Osteoblast (primary cell): ENCODE results near the gene PIGM. TPM values are rescaled to one million over a fixed set of nuclear protein-coding genes. Genes with fewer than 3 reads are reported as not detected.

ENCODE experiments used
- DNase-seq: peaks from one replicate; pipeline ENCODE4 v3.0.0; 2011; ENCODE audit warnings: low spot score, mixed read lengths; ENCODE audit not compliant: insufficient read length; ENCODE audit errors: missing footprints
- H2AFZ ChIP-seq: 2 replicates; pipeline ENCODE4 v1.6.0; 2011; ENCODE audit warnings: mild to moderate bottlenecking, low read length
- H3K27ac ChIP-seq: 2 replicates; pipeline ENCODE4 v1.5.1; 2011; ENCODE audit warnings: mild to moderate bottlenecking, low read depth, low read length, moderate library complexity
- H3K27me3 ChIP-seq: 2 replicates; pipeline ENCODE4 v1.6.0; 2012; ENCODE audit warnings: mild to moderate bottlenecking, control low read depth, inconsistent platforms, low read length, moderate library complexity; ENCODE audit not compliant: insufficient read depth
- H3K36me3 ChIP-seq: 2 replicates; pipeline ENCODE4 v1.5.1; 2011; ENCODE audit warnings: mild to moderate bottlenecking, low read length, control low read depth, moderate library complexity; ENCODE audit not compliant: insufficient read depth
- H3K4me1 ChIP-seq: 2 replicates; pipeline ENCODE4 v1.5.1; 2011; ENCODE audit warnings: mild to moderate bottlenecking, low read length, control low read depth, moderate library complexity; ENCODE audit not compliant: insufficient read depth
- H3K4me2 ChIP-seq: 2 replicates; pipeline ENCODE4 v1.6.0; 2011; ENCODE audit warnings: mild to moderate bottlenecking, low read length; ENCODE audit not compliant: insufficient read depth
- H3K4me3 ChIP-seq: fragments of 200-600 bp; sonication (generic); 3 replicates; pipeline ENCODE4 v1.5.1; 2012; ENCODE audit warnings: mild to moderate bottlenecking, low read length, inconsistent platforms; ENCODE audit not compliant: insufficient read depth
- H3K79me2 ChIP-seq: 2 replicates; pipeline ENCODE4 v1.6.0; 2012; ENCODE audit warnings: mild to moderate bottlenecking, low read length, control low read depth, inconsistent platforms; ENCODE audit not compliant: insufficient read depth
- H3K9me3 ChIP-seq: 2 replicates; pipeline ENCODE4 v1.5.1; 2011; ENCODE audit warnings: low read depth, low read length, control low read depth
- H4K20me1 ChIP-seq: 2 replicates; pipeline ENCODE4 v1.6.0; 2012; ENCODE audit warnings: mild to moderate bottlenecking, low read length, control low read depth; ENCODE audit not compliant: insufficient read depth
- CTCF ChIP-seq: IDR thresholded peaks from 2 replicates; pipeline ENCODE4 v1.5.1; 2011; ENCODE audit warnings: mild to moderate bottlenecking, low read depth, low read length, moderate library complexity; ENCODE audit errors: extremely low read depth
- total RNA-seq: library from RNA; depleted of rRNA; stranded (reverse); fragments of >200 nt; gene quantifications from 2 replicates; pipeline ENCODE4 v1.2.3, GENCODE V29; 2012

The PIGM gene
- total RNA-seq, 1 donor: 7.2 TPM

- peak; percentile 45 for DNase-seq
- Histone ChIP-seq H3K27me3 (peaks cover 67% of the 10 kb centered on the region), H3K27ac (no peak within 1 kb of the TSS), H3K36me3 (no peaks in the 10 kb centered on the region), H4K20me1 (no peaks in the 10 kb centered on the region), H3K4me1 (no peaks in the 10 kb centered on the region), H3K4me2 (peak within 1 kb of the TSS; percentile 85), H3K4me3 (peak within 1 kb of the TSS; percentile 67), H3K79me2 (no peaks in the 10 kb centered on the region), H2AFZ (peak within 1 kb of the TSS; percentile 80), H3K9me3 (no peaks in the 10 kb centered on the region)
- TF ChIP-seq CTCF: no peak
Observed at GRCh38 chr1:160069460-160070231, 37.9 kb upstream of the PIGM start, which contains the start of gene KCNJ10. Gene KCNJ10, minus strand, starts transcription at chr1:160070160. Its CDS starts 27,628 bp downstream, at chr1:160042532.

- Histone ChIP-seq H2AFZ (no peak overlapping the region), H3K9me3 (no peaks in the 10 kb centered on the region), H3K36me3 (no peaks in the 10 kb centered on the region), H3K4me1 (no peaks in the 10 kb centered on the region), H3K79me2 (no peaks in the 10 kb centered on the region), H4K20me1 (no peaks in the 10 kb centered on the region), H3K27ac (no peak overlapping the region), H3K27me3 (peaks cover 69% of the 10 kb centered on the region), H3K4me2 (no peak overlapping the region), H3K4me3 (no peak overlapping the region)
- peak; percentile 70 for DNase-seq
- TF ChIP-seq CTCF: no peak
Observed at GRCh38 chr1:160068225-160068624, 36.4 kb upstream of the PIGM start.

GRCh38 chr1:160066829-160067745 lies 35.3 kb upstream of the PIGM start:
- no peaks in the 10 kb centered on the region for H3K9me3 ChIP-seq
- no peak overlapping the region for H2AFZ ChIP-seq
- H3K27me3 ChIP-seq: peaks cover 78% of the 10 kb centered on the region
- H3K4me2 ChIP-seq: no peak overlapping the region
- no peaks in the 10 kb centered on the region for H3K79me2 ChIP-seq
- no peak for TF ChIP-seq CTCF
- H3K4me3 ChIP-seq: no peak overlapping the region
- DNase-seq: peak; percentile 72
- no peaks in the 10 kb centered on the region for H4K20me1 ChIP-seq
- H3K27ac ChIP-seq: no peak overlapping the region
- H3K36me3 ChIP-seq: no peaks in the 10 kb centered on the region
- no peaks in the 10 kb centered on the region for H3K4me1 ChIP-seq

- no peak for DNase-seq
- H3K4me1 ChIP-seq: no peaks in the 10 kb centered on the region
- no peak overlapping the region for H3K4me2 ChIP-seq
- no peak for TF ChIP-seq CTCF
- H3K9me3 ChIP-seq: no peaks in the 10 kb centered on the region
- no peaks in the 10 kb centered on the region for H3K79me2 ChIP-seq
- H3K36me3 ChIP-seq: no peaks in the 10 kb centered on the region
- peaks cover 66% of the 10 kb centered on the region for H3K27me3 ChIP-seq
- no peak overlapping the region for H2AFZ ChIP-seq
- no peak overlapping the region for H3K4me3 ChIP-seq
- H4K20me1 ChIP-seq: no peaks in the 10 kb centered on the region
- H3K27ac ChIP-seq: no peak overlapping the region
Observed at GRCh38 chr1:160064746-160065145, 33.0 kb upstream of the PIGM start.
